GM23248 (cell line): ENCODE data around the gene PARVB. TPM values are rescaled to one million over a fixed set of nuclear protein-coding genes. Genes with fewer than 3 reads are reported as not detected.
A peak's percentile ranks its signal among the peaks of the same experiment; 100 is the strongest.

Experiments
- DNase-seq: peaks from one replicate; pipeline ENCODE4 v3.0.0-alpha.2; 2015
- H2AFZ ChIP-seq: fragments of 200-600 bp; sonication (generic); 2 replicates; pipeline ENCODE4 v1.6.1; 2016; ENCODE audit warnings: antibody characterized with exemption
- H3F3A ChIP-seq: fragments of 200-600 bp; sonication (generic); 2 replicates; pipeline ENCODE4 v1.6.1; 2016; ENCODE audit warnings: mild to moderate bottlenecking, antibody characterized with exemption, mixed run types; ENCODE audit not compliant: insufficient read depth
- H3K27ac ChIP-seq: fragments of 200-600 bp; sonication (generic); 2 replicates; pipeline ENCODE4 v1.5.1; 2016; ENCODE audit warnings: mild to moderate bottlenecking
- H3K27me3 ChIP-seq: fragments of 200-600 bp; sonication (generic); replicated peaks from 2 replicates; pipeline ENCODE4 v1.6.1; 2016; ENCODE audit warnings: mild to moderate bottlenecking; ENCODE audit not compliant: insufficient read depth
- H3K36me3 ChIP-seq: fragments of 200-600 bp; sonication (generic); 2 replicates; pipeline ENCODE4 v1.6.1; 2016; ENCODE audit warnings: low read depth, mild to moderate bottlenecking
- H3K4me1 ChIP-seq: fragments of 200-600 bp; sonication (generic); 2 replicates; pipeline ENCODE4 v1.6.1; 2016; ENCODE audit warnings: mild to moderate bottlenecking; ENCODE audit not compliant: insufficient read depth
- H3K4me2 ChIP-seq: fragments of 200-600 bp; sonication (generic); one replicate; pipeline ENCODE4 v1.6.1; 2016; ENCODE audit warnings: mild to moderate bottlenecking; ENCODE audit not compliant: unreplicated experiment
- H3K4me3 ChIP-seq: fragments of 200-600 bp; sonication (generic); 2 replicates; pipeline ENCODE4 v1.5.1; 2016; ENCODE audit warnings: mild to moderate bottlenecking
- H3K79me2 ChIP-seq: fragments of 200-600 bp; sonication (generic); 2 replicates; pipeline ENCODE4 v1.6.1; 2016; ENCODE audit warnings: mild to moderate bottlenecking; ENCODE audit not compliant: insufficient read depth
- H3K9ac ChIP-seq: fragments of 200-600 bp; sonication (generic); 2 replicates; pipeline ENCODE4 v1.6.1; 2016; ENCODE audit warnings: mild to moderate bottlenecking
- H3K9me2 ChIP-seq: fragments of 200-600 bp; sonication (generic); 2 replicates; pipeline ENCODE4 v1.6.1; 2016; ENCODE audit warnings: mixed run types, mild to moderate bottlenecking, moderate library complexity; ENCODE audit not compliant: insufficient read depth
- H3K9me3 ChIP-seq: fragments of 200-600 bp; sonication (generic); one replicate; pipeline ENCODE4 v1.6.1; 2017; ENCODE audit warnings: low read depth
- H4K20me1 ChIP-seq: fragments of 200-600 bp; sonication (generic); 2 replicates; pipeline ENCODE4 v1.6.0; 2016; ENCODE audit not compliant: insufficient read depth
- EZH2 ChIP-seq: fragments of 200-600 bp; sonication (generic); IDR thresholded peaks from 2 replicates; pipeline ENCODE4 v1.6.1; 2018; ENCODE audit warnings: antibody characterized with exemption, mild to moderate bottlenecking; ENCODE audit not compliant: insufficient read depth, poor library complexity, severe bottlenecking
- EZH2phosphoT487 ChIP-seq: fragments of 200-600 bp; sonication (generic); IDR thresholded peaks from 2 replicates; pipeline ENCODE4 v1.6.1; 2018; ENCODE audit warnings: antibody characterized with exemption, moderate library complexity, mild to moderate bottlenecking, low read depth; ENCODE audit not compliant: insufficient read depth
- WGBS, 2 experiments: methylation state at CpG; one replicate each; pipeline ENCODE4 v1.1.6; 2015 to 2017; ENCODE audit warnings: low lambda C conversion rate in 2 of 2, low coverage in 1 of 2; ENCODE audit errors: missing lambda C conversion rate in 2 of 2; 5-methylcytosine and 5-hydroxymethylcytosine counted together
- in situ Hi-C: fragments of 300-500 bp; cut with MboI; formaldehyde crosslinking; loops from 2 replicates; pipeline ENCODE4 v1.15.0; 2020
- polyA plus RNA-seq: library from polyadenylated mRNA; unstranded; fragments of >200 nt; fragmentation: Nextera tagmentation; extraction: Ambion mirVana; gene quantifications from 2 replicates; pipeline ENCODE4 v1.2.1, GENCODE V29; 2016
- total RNA-seq: library from RNA; depleted of rRNA; stranded (reverse); fragments of >200 nt; shearing (Covaris generic); gene quantifications from 2 replicates; pipeline ENCODE4 v1.2.3, GENCODE V29; 2014

PARVB gene
- total and polyA plus RNA-seq, 2 experiments from 2014 or later: 52.6 to 141 TPM

DNA sequence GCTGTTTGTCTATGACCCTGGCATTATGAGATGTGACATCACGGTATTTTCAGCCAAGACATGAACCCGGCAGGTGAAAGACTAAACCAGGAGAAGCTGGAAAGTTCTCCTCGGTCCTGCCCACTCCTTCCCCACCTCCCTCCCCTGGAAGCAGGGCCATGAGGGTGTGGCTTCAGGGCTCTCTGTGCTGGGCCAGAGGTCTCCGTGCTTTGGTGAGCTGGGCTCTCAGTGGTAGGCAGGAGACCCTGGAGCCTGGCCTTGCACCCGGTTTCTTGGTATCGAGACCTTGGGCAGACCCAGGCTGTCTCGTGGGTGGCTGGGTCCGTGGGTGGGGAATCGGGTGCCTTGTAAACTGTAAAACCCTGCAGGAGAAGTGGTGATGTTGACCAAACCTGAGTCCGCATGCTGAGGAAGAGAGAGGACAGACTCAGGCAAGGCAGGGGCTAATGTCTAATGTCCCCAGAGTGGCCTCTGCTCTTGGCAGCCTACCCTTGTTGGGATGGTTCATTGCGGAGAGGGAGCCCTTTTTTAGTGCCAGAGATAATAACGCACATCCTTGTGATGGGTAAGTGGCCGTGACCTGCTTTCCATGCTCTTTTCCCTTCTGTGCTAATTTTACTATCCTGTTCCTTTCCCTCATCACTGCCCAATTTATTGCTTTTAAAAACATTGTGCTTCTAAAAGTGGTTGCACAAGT lies 108.0 kb downstream of the PARVB start:
- no peak overlapping the region for H3K4me2 ChIP-seq
- H4K20me1 ChIP-seq: no peaks in the 10 kb centered on the region
- no peak overlapping the region for H3K27ac ChIP-seq
- peaks cover 3% of the 10 kb centered on the region; the same call in 1 of the 2 replicates for H3F3A ChIP-seq
- H3K9me2 ChIP-seq: no peaks in the 10 kb centered on the region
- no peak overlapping the region for H2AFZ ChIP-seq
- 0 out of 2 replicates have a peak, but pooled peaks cover 5% of the 10 kb centered on the region for H3K79me2 ChIP-seq
- H3K4me3 ChIP-seq: no peak overlapping the region
- H3K4me1 ChIP-seq: peaks cover 6% of the 10 kb centered on the region; the same call in 1 of the 2 replicates
- no peak for TF ChIP-seq EZH2
- TF ChIP-seq EZH2phosphoT487: no peak
- in situ Hi-C loops: no loop called here
- peaks cover 25% of the 10 kb centered on the region for H3K36me3 ChIP-seq
- DNase-seq: no peak
- no peaks in the 10 kb centered on the region for H3K9me3 ChIP-seq
- WGBS, 2 experiments: 83 to 86% methylated on average over 13 of the region's 13 CpGs
- no peak overlapping the region for H3K9ac ChIP-seq
- H3K27me3 ChIP-seq: no peaks in the 10 kb centered on the region

DNA sequence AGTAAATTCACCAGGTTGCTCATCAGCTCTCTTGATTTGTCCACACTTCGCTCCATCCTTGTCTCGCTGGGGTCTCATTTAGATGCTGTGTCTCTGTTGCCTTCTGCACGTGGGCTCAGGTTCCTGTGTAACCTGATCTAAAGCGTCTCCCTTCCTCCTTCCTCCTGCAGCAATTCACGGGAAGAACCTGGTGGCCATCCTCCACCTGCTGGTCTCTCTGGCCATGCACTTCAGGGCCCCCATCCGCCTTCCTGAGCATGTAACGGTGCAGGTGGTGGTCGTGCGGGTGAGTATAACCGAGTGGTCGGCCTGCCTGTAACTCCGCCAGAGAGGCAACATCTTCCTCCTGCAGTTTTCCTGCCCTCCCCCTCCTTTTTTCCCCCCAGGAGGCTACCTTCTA lies 108.6 kb downstream of the PARVB start:
- H3K79me2 ChIP-seq: 0 out of 2 replicates have a peak, but pooled peaks cover 5% of the 10 kb centered on the region
- no peaks in the 10 kb centered on the region for H4K20me1 ChIP-seq
- no peak for DNase-seq
- no peaks in the 10 kb centered on the region for H3K9me3 ChIP-seq
- no peaks in the 10 kb centered on the region; the same call in 1 of the 2 replicates for H3F3A ChIP-seq
- no peaks in the 10 kb centered on the region for H3K9me2 ChIP-seq
- 86 to 92% methylated on average over 12 of the region's 12 CpGs for WGBS, 2 experiments
- H3K27ac ChIP-seq: no peak overlapping the region
- peaks cover 6% of the 10 kb centered on the region; the same call in 1 of the 2 replicates for H3K4me1 ChIP-seq
- no peaks in the 10 kb centered on the region for H3K27me3 ChIP-seq
- H2AFZ ChIP-seq: no peak overlapping the region
- peaks cover 29% of the 10 kb centered on the region for H3K36me3 ChIP-seq
- no peak overlapping the region for H3K4me3 ChIP-seq
- no peak overlapping the region for H3K4me2 ChIP-seq
- no peak for TF ChIP-seq EZH2
- no peak for TF ChIP-seq EZH2phosphoT487
- H3K9ac ChIP-seq: no peak overlapping the region
- in situ Hi-C loops: no loop called here

DNA sequence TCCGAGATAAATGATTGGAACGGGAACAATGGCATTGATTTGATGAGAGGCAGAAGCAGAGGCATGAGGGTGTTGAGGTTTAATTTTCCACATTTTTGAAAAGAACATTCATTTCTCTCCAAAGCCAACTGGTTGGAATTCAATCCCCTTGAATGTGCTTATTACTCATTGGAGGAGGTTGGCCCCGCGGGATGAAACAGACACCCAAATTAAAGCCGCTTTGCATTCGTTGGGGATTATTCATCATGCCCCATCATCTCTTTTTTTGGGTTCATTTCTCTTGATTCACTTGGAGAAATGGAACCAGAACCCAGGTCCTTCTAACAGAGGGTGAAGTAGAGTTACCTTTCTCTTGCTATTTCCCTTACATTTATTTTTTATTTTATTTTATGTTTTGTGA lies 109.1 kb downstream of the PARVB start:
- no peak overlapping the region for H2AFZ ChIP-seq
- no peaks in the 10 kb centered on the region for H4K20me1 ChIP-seq
- peaks cover 6% of the 10 kb centered on the region; the same call in 1 of the 2 replicates for H3K4me1 ChIP-seq
- no peaks in the 10 kb centered on the region for H3K27me3 ChIP-seq
- peaks cover 33% of the 10 kb centered on the region for H3K36me3 ChIP-seq
- H3K9me2 ChIP-seq: no peaks in the 10 kb centered on the region
- 0 out of 2 replicates have a peak, but pooled peaks cover 5% of the 10 kb centered on the region for H3K79me2 ChIP-seq
- no peaks in the 10 kb centered on the region for H3K9me3 ChIP-seq
- no peak overlapping the region for H3K4me2 ChIP-seq
- TF ChIP-seq EZH2 (no peak), EZH2phosphoT487 (no peak)
- H3F3A ChIP-seq: no peaks in the 10 kb centered on the region; the same call in 1 of the 2 replicates
- H3K9ac ChIP-seq: no peak overlapping the region
- DNase-seq: peak; percentile 78
- 19 to 22% methylated on average over 6 of the region's 6 CpGs for WGBS, 2 experiments
- no peak overlapping the region for H3K27ac ChIP-seq
- in situ Hi-C loops: no loop called here
- H3K4me3 ChIP-seq: no peak overlapping the region

DNA sequence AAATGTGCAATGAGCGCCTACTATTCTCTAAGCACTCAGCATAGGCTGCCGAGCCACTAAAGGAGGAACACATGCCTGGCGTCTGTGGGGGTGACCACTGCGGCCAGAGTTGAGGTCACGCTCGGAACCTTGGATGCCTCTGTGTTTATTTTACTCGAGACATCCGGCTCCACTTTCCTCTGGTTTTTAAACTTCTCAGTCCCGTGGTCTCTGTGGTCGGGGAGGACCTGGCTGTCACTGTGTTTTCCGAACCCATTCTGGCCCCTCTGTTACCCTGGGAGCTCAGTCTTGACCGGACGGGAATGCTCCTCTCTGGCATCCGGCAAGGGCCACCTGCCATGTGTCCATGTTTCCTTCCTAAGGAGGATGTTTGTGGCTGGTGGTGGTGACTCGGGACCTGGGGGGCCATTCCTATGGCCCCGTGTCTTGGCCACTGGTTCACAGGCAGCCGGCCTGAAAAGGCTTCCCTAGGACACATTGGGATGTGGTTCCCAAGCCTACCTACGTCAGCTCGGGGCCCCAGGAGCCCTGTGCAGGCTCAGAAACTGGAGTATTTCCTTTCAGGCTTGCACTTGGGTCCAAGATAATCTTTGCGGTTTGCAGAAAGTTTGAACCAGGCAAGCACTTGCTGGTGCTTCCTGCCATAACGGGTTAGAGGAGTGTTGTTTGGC lies 109.9 kb downstream of the PARVB start:
- DNase-seq: no peak
- Histone ChIP-seq H3K4me2 (no peak overlapping the region), H3F3A (no peaks in the 10 kb centered on the region; the same call in 1 of the 2 replicates), H3K27ac (no peak overlapping the region), H4K20me1 (no peaks in the 10 kb centered on the region), H3K4me1 (peaks cover 4% of the 10 kb centered on the region; the same call in 1 of the 2 replicates), H3K36me3 (peaks cover 36% of the 10 kb centered on the region), H2AFZ (no peak overlapping the region), H3K27me3 (no peaks in the 10 kb centered on the region), H3K9me3 (no peaks in the 10 kb centered on the region), H3K9ac (no peak overlapping the region), H3K79me2 (no peaks in the 10 kb centered on the region), H3K4me3 (no peak overlapping the region), H3K9me2 (no peaks in the 10 kb centered on the region)
- in situ Hi-C loops: no loop called here
- TF ChIP-seq EZH2phosphoT487: no peak
- TF ChIP-seq EZH2: no peak
- WGBS, 2 experiments: 94 to 97% methylated on average over 21 of the region's 21 CpGs
